Ovary (tissue), 3 donors: ENCODE results near the gene CHD6.

Experiments used
- POLR2A ChIP-seq: fragments of 450-650 bp; IDR thresholded peaks from one replicate; pipeline ENCODE4 v1.6.1; 2017; ENCODE audit warnings: antibody characterized with exemption, mild to moderate bottlenecking, moderate library complexity
- TF ChIP-seq, protein P1 (sequence below), 3 donors: fragments of 450-650 bp in 2 of 3; fragments of 200-600 bp in 1 of 3; IDR thresholded peaks; one replicate each; pipeline versions ENCODE4 v1.5.1 to v1.8.0; 2016 to 2022; ENCODE audit warnings: antibody characterized with exemption in 3 of 3, mild to moderate bottlenecking in 1 of 3
- donor health status: DM: no; HTN: no; CAD: no.

DNA sequence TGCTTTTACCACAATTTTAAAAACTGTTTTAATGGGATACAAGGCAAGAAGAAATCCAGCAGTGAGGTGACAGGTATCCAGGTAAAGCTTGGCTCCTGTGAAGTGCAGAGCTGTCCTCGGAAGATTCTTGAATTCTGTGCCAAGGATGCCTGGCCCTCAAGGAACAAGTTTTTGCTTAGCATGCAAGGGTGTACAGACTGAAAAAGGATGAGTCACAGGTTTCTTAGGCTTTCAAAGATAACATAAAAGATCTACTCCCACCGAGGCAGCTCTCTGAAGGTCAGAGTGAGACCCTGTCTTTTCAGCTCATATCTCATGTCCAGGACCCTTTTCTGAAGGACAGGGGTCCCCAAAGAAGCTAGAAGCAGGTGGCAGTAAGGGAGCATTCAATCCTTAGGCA is 83.3 kb downstream of the CHD6 start:
- TF ChIP-seq, protein P1, sequence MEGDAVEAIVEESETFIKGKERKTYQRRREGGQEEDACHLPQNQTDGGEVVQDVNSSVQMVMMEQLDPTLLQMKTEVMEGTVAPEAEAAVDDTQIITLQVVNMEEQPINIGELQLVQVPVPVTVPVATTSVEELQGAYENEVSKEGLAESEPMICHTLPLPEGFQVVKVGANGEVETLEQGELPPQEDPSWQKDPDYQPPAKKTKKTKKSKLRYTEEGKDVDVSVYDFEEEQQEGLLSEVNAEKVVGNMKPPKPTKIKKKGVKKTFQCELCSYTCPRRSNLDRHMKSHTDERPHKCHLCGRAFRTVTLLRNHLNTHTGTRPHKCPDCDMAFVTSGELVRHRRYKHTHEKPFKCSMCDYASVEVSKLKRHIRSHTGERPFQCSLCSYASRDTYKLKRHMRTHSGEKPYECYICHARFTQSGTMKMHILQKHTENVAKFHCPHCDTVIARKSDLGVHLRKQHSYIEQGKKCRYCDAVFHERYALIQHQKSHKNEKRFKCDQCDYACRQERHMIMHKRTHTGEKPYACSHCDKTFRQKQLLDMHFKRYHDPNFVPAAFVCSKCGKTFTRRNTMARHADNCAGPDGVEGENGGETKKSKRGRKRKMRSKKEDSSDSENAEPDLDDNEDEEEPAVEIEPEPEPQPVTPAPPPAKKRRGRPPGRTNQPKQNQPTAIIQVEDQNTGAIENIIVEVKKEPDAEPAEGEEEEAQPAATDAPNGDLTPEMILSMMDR (IDR thresholded peaks at IDR 0.05): no peak
- no peak for TF ChIP-seq POLR2A
